ENCODE measurements around the gene CFAP74. TPM values are rescaled to one million over a fixed set of nuclear protein-coding genes. Genes with fewer than 3 reads are reported as not detected.

CFAP74 gene
- total and polyA plus RNA-seq, 2 of the 13 experiments (the other 11 are each of a cell fraction or from before 2014, with no cell fraction given) = 0.27 to 0.62 TPM

- no peak for TF ChIP-seq ZBTB33 (CRISPR knock-in tag; IDR thresholded peaks at IDR 0.05)
- TF ChIP-seq ZSCAN9 (CRISPR knock-in tag; IDR thresholded peaks at IDR 0.05; ENCODE audit: borderline replicate concordance) = peak; percentile 51; the same call in 1 of the 2 replicates
- TF ChIP-seq CEBPG (CRISPR knock-in tag; IDR thresholded peaks at IDR 0.05) = no peak
- TF ChIP-seq, protein P1, sequence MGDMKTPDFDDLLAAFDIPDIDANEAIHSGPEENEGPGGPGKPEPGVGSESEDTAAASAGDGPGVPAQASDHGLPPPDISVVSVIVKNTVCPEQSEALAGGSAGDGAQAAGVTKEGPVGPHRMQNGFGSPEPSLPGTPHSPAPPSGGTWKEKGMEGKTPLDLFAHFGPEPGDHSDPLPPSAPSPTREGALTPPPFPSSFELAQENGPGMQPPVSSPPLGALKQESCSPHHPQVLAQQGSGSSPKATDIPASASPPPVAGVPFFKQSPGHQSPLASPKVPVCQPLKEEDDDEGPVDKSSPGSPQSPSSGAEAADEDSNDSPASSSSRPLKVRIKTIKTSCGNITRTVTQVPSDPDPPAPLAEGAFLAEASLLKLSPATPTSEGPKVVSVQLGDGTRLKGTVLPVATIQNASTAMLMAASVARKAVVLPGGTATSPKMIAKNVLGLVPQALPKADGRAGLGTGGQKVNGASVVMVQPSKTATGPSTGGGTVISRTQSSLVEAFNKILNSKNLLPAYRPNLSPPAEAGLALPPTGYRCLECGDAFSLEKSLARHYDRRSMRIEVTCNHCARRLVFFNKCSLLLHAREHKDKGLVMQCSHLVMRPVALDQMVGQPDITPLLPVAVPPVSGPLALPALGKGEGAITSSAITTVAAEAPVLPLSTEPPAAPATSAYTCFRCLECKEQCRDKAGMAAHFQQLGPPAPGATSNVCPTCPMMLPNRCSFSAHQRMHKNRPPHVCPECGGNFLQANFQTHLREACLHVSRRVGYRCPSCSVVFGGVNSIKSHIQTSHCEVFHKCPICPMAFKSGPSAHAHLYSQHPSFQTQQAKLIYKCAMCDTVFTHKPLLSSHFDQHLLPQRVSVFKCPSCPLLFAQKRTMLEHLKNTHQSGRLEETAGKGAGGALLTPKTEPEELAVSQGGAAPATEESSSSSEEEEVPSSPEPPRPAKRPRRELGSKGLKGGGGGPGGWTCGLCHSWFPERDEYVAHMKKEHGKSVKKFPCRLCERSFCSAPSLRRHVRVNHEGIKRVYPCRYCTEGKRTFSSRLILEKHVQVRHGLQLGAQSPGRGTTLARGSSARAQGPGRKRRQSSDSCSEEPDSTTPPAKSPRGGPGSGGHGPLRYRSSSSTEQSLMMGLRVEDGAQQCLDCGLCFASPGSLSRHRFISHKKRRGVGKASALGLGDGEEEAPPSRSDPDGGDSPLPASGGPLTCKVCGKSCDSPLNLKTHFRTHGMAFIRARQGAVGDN (CRISPR knock-in tag; IDR thresholded peaks at IDR 0.05) = peak; percentile 64; the same call in 1 of the 2 replicates
- no peak for TF ChIP-seq ZKSCAN1 (IDR thresholded peaks at IDR 0.05; ENCODE audit: low read length)
- peak; percentile 25; the same call in 1 of the 2 replicates for TF ChIP-seq THAP11 (CRISPR knock-in tag; IDR thresholded peaks at IDR 0.05)
- TF ChIP-seq ZFX (CRISPR knock-in tag; IDR thresholded peaks at IDR 0.05; ENCODE audit: low read depth) = peak; percentile 80
- peak; percentile 44; the same call in 1 of the 2 replicates for TF ChIP-seq ZNF788 (CRISPR knock-in tag; IDR thresholded peaks at IDR 0.05; ENCODE audit: borderline replicate concordance)
- TF ChIP-seq ZNF605 (CRISPR knock-in tag; IDR thresholded peaks at IDR 0.05) = no peak; the same call in 1 of the 2 replicates
- no peak for TF ChIP-seq ZNF598 (CRISPR knock-in tag; IDR thresholded peaks at IDR 0.05; ENCODE audit: borderline replicate concordance)
- no peak for TF ChIP-seq KLF12 (CRISPR knock-in tag; IDR thresholded peaks at IDR 0.05; ENCODE audit: borderline replicate concordance)
- 0 out of 2 replicates have a peak, but pooled peaks have one; percentile 21 for TF ChIP-seq MIXL1 (CRISPR knock-in tag; IDR thresholded peaks at IDR 0.05)
- TF ChIP-seq, protein P2, sequence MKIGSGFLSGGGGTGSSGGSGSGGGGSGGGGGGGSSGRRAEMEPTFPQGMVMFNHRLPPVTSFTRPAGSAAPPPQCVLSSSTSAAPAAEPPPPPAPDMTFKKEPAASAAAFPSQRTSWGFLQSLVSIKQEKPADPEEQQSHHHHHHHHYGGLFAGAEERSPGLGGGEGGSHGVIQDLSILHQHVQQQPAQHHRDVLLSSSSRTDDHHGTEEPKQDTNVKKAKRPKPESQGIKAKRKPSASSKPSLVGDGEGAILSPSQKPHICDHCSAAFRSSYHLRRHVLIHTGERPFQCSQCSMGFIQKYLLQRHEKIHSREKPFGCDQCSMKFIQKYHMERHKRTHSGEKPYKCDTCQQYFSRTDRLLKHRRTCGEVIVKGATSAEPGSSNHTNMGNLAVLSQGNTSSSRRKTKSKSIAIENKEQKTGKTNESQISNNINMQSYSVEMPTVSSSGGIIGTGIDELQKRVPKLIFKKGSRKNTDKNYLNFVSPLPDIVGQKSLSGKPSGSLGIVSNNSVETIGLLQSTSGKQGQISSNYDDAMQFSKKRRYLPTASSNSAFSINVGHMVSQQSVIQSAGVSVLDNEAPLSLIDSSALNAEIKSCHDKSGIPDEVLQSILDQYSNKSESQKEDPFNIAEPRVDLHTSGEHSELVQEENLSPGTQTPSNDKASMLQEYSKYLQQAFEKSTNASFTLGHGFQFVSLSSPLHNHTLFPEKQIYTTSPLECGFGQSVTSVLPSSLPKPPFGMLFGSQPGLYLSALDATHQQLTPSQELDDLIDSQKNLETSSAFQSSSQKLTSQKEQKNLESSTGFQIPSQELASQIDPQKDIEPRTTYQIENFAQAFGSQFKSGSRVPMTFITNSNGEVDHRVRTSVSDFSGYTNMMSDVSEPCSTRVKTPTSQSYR (CRISPR knock-in tag; IDR thresholded peaks at IDR 0.05; ENCODE audit: borderline replicate concordance) = no peak
- TF ChIP-seq ZNF263 (CRISPR knock-in tag; IDR thresholded peaks at IDR 0.05) = no peak
- no peak for TF ChIP-seq ZNF441 (CRISPR knock-in tag; IDR thresholded peaks at IDR 0.05; ENCODE audit: borderline replicate concordance)
- TF ChIP-seq, protein P3, sequence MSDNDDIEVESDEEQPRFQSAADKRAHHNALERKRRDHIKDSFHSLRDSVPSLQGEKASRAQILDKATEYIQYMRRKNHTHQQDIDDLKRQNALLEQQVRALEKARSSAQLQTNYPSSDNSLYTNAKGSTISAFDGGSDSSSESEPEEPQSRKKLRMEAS (IDR thresholded peaks at IDR 0.05) = no peak; the same call in none of the 2 replicates
- no peak for TF ChIP-seq FOXA1 (IDR thresholded peaks at IDR 0.05)
- no peak for TF ChIP-seq FOXA1 (CRISPR knock-in tag; IDR thresholded peaks at IDR 0.05)
- peak; percentile 33; the same call in 1 of the 2 replicates for TF ChIP-seq FOXJ3 (CRISPR knock-in tag; IDR thresholded peaks at IDR 0.05; ENCODE audit: borderline replicate concordance)
- TF ChIP-seq ZNF510 (CRISPR knock-in tag; IDR thresholded peaks at IDR 0.05; ENCODE audit: low read depth) = no peak
- peak; percentile 46; the same call in 1 of the 2 replicates for TF ChIP-seq ZNF317 (CRISPR knock-in tag; IDR thresholded peaks at IDR 0.05)
- no peak for TF ChIP-seq ZNF296 (CRISPR knock-in tag; conservative IDR thresholded peaks at IDR 0.05)
- no peak for TF ChIP-seq ZNF3 (CRISPR knock-in tag; IDR thresholded peaks at IDR 0.05)
These were observed 43.6 kb upstream of the CFAP74 start (continued) for GRCh38 chr1:2046953-2047748.

Data from HepG2 (cell line).